ENCODE measurements around the gene GPT2. TPM values are rescaled to one million over a fixed set of nuclear protein-coding genes. Genes with fewer than 3 reads are reported as not detected.

GPT2 gene
- total and polyA plus RNA-seq, 7 donors: 25.7 to 110 (median 52.5) TPM

GRCh38 chr16:46949241-46949892 is 65.2 kb downstream of the GPT2 start:
- intact Hi-C loops (cut with DNase I): no loop called here
- Histone ChIP-seq H3K4me1 (no peaks in the 10 kb centered on the region), H3K27me3 (ENCODE audit: insufficient read depth in 3 of 3, low read length in 2 of 3) (no peaks in the 10 kb centered on the region), H3K27ac (no peak overlapping the region), H3K4me3 (no peak overlapping the region), H3K36me3 (ENCODE audit: insufficient read depth in 1 of 2, low read depth in 1 of 2) (peaks cover 0 to 2% of the 10 kb centered on the region in 2 donors), H3K9me3 (no peaks in the 10 kb centered on the region)
- no peak for TF ChIP-seq CTCF (IDR thresholded peaks at IDR 0.05)
- ATAC-seq: no peak
- 71 to 88% (median 77%) methylated on average over 7 of the region's 7 CpGs for WGBS, 3 donors
- no peak for DNase-seq

GRCh38 chr16:46950009-46950408 is 65.8 kb downstream of the GPT2 start:
- no peak for ATAC-seq
- Histone ChIP-seq H3K36me3 (ENCODE audit: insufficient read depth in 1 of 2, low read depth in 1 of 2) (peaks cover 0 to 9% of the 10 kb centered on the region in 2 donors), H3K27ac (no peak overlapping the region), H3K4me1 (no peaks in the 10 kb centered on the region), H3K27me3 (ENCODE audit: insufficient read depth in 3 of 3, low read length in 2 of 3) (no peaks in the 10 kb centered on the region), H3K9me3 (no peaks in the 10 kb centered on the region), H3K4me3 (no peak overlapping the region)
- WGBS, 3 donors: 20 to 45% (median 25%) methylated on average over 1 of the region's 1 CpG
- TF ChIP-seq CTCF (IDR thresholded peaks at IDR 0.05): no peak
- no peak for DNase-seq
- intact Hi-C loops (cut with DNase I): no loop called here

DNA sequence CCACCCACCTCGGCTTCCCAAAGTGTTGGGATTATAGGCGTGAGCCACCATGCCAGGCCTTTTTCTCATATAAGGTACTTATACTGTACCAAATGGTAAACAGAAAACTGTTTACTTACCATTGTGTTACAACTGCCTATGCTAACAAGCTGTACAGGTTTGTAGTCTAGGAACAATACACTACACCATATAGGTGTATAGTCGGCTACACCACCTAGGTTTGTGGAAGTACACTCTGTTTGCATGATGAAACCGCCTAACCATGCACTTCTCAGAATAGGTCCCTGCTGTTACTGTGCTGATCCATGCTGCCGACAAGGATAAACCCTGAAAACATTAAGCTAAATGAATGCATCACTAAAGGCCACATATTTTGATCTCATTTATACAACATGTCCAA is 70.4 kb downstream of the GPT2 start:
- H3K36me3 ChIP-seq (ENCODE audit: insufficient read depth in 1 of 2, low read depth in 1 of 2): peaks cover 5 to 53% of the 10 kb centered on the region in 2 donors

GRCh38 chr16:46961373-46962353 is 77.5 kb downstream of the GPT2 start:
- H3K36me3 ChIP-seq (ENCODE audit: insufficient read depth in 1 of 2, low read depth in 1 of 2): peaks cover 13 to 89% of the 10 kb centered on the region in 2 donors
- no peak for DNase-seq
- H3K27me3 ChIP-seq (ENCODE audit: insufficient read depth in 3 of 3, low read length in 2 of 3): no peaks in the 10 kb centered on the region
- H3K27ac ChIP-seq: peak overlapping the region; percentile 62
- H3K4me3 ChIP-seq: no peak overlapping the region
- TF ChIP-seq CTCF (IDR thresholded peaks at IDR 0.05): no peak
- H3K4me1 ChIP-seq: peaks cover 18% of the 10 kb centered on the region
- H3K9me3 ChIP-seq: no peaks in the 10 kb centered on the region
- WGBS, 3 donors: 38 to 57% (median 41%) methylated on average over 9 of the region's 9 CpGs
- ATAC-seq: peak; percentile 63 to 82 (median 68)
- intact Hi-C loops (cut with DNase I): no loop called here

More for the DNA sequence above, 70.4 kb downstream of the GPT2 start:
- no peak overlapping the region for H3K4me3 ChIP-seq
- DNase-seq: no peak
- 90 to 94% (median 91%) methylated on average over 5 of the region's 5 CpGs for WGBS, 3 donors
- H3K27ac ChIP-seq: no peak overlapping the region
- no peaks in the 10 kb centered on the region for H3K4me1 ChIP-seq
- no peaks in the 10 kb centered on the region for H3K27me3 ChIP-seq (ENCODE audit: insufficient read depth in 3 of 3, low read length in 2 of 3)
- intact Hi-C loops (cut with DNase I): no loop called here
- no peak for TF ChIP-seq CTCF (IDR thresholded peaks at IDR 0.05)
- H3K9me3 ChIP-seq: no peaks in the 10 kb centered on the region
- peak in 1 of 4 donors; percentile 20 for ATAC-seq

All from psoas muscle (tissue), 8 donors.